Left ventricle myocardium inferior (tissue), 1 donor: Measurements from ENCODE around the gene ODC1. TPM values are rescaled to one million over a fixed set of nuclear protein-coding genes. Genes with fewer than 3 reads are reported as not detected.

Experiments
- DNase-seq: peaks from one replicate; pipeline ENCODE4 v3.0.0-alpha.2; 2020
- H3K27ac ChIP-seq: fragments of 200-600 bp; replicated peaks from 2 replicates; pipeline ENCODE4 v1.8.0; 2021
- H3K27me3 ChIP-seq: fragments of 200-600 bp; 2 replicates; pipeline ENCODE4 v1.8.0; 2021; ENCODE audit warnings: low read depth
- H3K36me3 ChIP-seq: fragments of 200-600 bp; 2 replicates; pipeline ENCODE4 v1.8.0; 2021
- H3K4me1 ChIP-seq: fragments of 200-600 bp; 2 replicates; pipeline ENCODE4 v1.8.0; 2021
- H3K4me3 ChIP-seq: fragments of 200-600 bp; 2 replicates; pipeline ENCODE4 v1.8.0; 2021; ENCODE audit warnings: mild to moderate bottlenecking, moderate library complexity
- H3K9me3 ChIP-seq: fragments of 200-600 bp; replicated peaks from 2 replicates; pipeline ENCODE4 v1.8.0; 2021
- CTCF ChIP-seq: fragments of 200-600 bp; IDR thresholded peaks from 2 replicates; pipeline ENCODE4 v1.8.0; 2021; ENCODE audit warnings: antibody characterized with exemption, mild to moderate bottlenecking, borderline replicate concordance
- intact Hi-C: fragments of 100-400 bp; cut with micrococcal nuclease; formaldehyde crosslinking; loops from one replicate; pipeline ENCODE4 v1.11.0; 2022
- total RNA-seq: library from RNA; stranded (reverse); fragmentation: NEBNext Ultra II Directional; extraction: Animal tissue kit (Norgen Biotek cat#: 25700); gene quantifications from one replicate; pipeline ENCODE4 v1.2.1, GENCODE V29; 2021
- donor health status: DM: no; HTN: yes; CAD: no; lungs with severe emphysema.

ODC1 gene
- total RNA-seq, 1 donor from 2014 or later: 41.7 TPM

- intact Hi-C loops: no loop called here
- TF ChIP-seq CTCF: no peak
- Histone ChIP-seq H3K9me3 (no peaks in the 10 kb centered on the region), H3K27me3 (no peaks in the 10 kb centered on the region), H3K4me3 (no peak overlapping the region), H3K36me3 (no peaks in the 10 kb centered on the region), H3K4me1 (peaks cover 37% of the 10 kb centered on the region), H3K27ac (peak overlapping the region; percentile 72)
- peak; percentile 62 for DNase-seq
Measured at GRCh38 chr2:10454505-10454904, 6.4 kb upstream of the ODC1 start.

GRCh38 chr2:10453905-10454298 lies 5.8 kb upstream of the ODC1 start:
- H3K27ac ChIP-seq: peak overlapping the region; percentile 72
- no peaks in the 10 kb centered on the region for H3K36me3 ChIP-seq
- no peaks in the 10 kb centered on the region for H3K9me3 ChIP-seq
- no peaks in the 10 kb centered on the region for H3K27me3 ChIP-seq
- TF ChIP-seq CTCF: no peak
- no peak overlapping the region for H3K4me3 ChIP-seq
- no peak for DNase-seq
- peaks cover 43% of the 10 kb centered on the region for H3K4me1 ChIP-seq
- intact Hi-C loops: no loop called here

- DNase-seq: no peak
- peaks cover 45% of the 10 kb centered on the region for H3K4me1 ChIP-seq
- TF ChIP-seq CTCF: no peak
- no peak overlapping the region for H3K27ac ChIP-seq
- no peaks in the 10 kb centered on the region for H3K9me3 ChIP-seq
- intact Hi-C loops: no loop called here
- H3K27me3 ChIP-seq: no peaks in the 10 kb centered on the region
- H3K36me3 ChIP-seq: no peaks in the 10 kb centered on the region
- H3K4me3 ChIP-seq: no peak overlapping the region
Measured at GRCh38 chr2:10452956-10453904, 5.1 kb upstream of the ODC1 start.

GRCh38 chr2:10452312-10452711 lies 4.2 kb upstream of the ODC1 start:
- Histone ChIP-seq H3K27ac (no peak overlapping the region), H3K36me3 (no peaks in the 10 kb centered on the region), H3K9me3 (no peaks in the 10 kb centered on the region), H3K27me3 (no peaks in the 10 kb centered on the region), H3K4me1 (peaks cover 42% of the 10 kb centered on the region), H3K4me3 (no peak overlapping the region)
- no peak for DNase-seq
- intact Hi-C loops: no loop called here
- no peak for TF ChIP-seq CTCF

GRCh38 chr2:10451819-10452218 lies 3.7 kb upstream of the ODC1 start:
- no peaks in the 10 kb centered on the region for H3K36me3 ChIP-seq
- intact Hi-C loops: no loop called here
- peaks cover 47% of the 10 kb centered on the region for H3K4me1 ChIP-seq
- no peaks in the 10 kb centered on the region for H3K27me3 ChIP-seq
- DNase-seq: no peak
- no peak overlapping the region for H3K4me3 ChIP-seq
- no peak overlapping the region for H3K27ac ChIP-seq
- no peak for TF ChIP-seq CTCF
- no peaks in the 10 kb centered on the region for H3K9me3 ChIP-seq
